Measurements from ENCODE around the gene ORAI3. TPM values are rescaled to one million over a fixed set of nuclear protein-coding genes. Genes with fewer than 3 reads are reported as not detected.

Gene ORAI3
- total RNA-seq, 1 experiment from 2014 or later: 10.8 TPM

DNA sequence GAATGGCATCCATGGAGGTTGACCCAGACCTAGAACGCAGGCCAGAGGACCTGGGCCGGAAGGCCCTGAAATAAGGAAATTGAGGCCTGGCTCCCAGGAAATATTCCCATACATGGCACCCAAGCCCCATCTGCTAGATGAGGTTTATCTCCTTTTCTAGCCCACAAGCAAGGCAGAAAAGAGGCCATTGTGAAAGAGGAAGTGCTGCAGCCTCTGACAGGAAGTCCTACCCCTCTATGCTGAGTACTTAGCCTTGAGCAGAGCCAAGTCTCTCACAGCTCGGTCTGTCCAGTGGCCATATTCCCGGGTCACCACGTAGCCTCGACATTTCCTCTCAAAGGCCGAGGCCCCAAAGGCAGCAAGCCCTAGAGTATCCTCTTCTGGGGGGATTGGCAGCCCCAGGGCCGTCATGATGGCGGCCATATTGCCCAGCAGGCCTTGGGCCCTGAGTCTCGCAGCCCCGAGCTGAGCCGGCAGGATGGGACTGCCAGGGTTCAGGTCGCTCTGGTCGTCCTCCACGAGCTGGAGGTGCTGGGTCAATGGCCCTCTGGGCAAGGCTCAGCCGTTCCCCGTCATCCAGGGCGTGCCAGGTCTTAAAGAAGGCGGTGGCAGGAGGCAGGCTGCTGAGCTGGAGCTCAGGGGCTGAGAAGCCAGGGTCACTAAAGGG, 44.6 kb upstream of the ORAI3 start:
- Mint-ChIP-seq H3K27ac (no peak overlapping the region), H3K4me1 (peaks cover 9% of the 10 kb centered on the region), H3K4me3 (no peak overlapping the region), H3K9me3 (peaks cover 3% of the 10 kb centered on the region; the same call in 1 of the 2 replicates), H3K36me3 (no peaks in the 10 kb centered on the region), H3K27me3 (ENCODE audit: low read depth) (peaks cover 20% of the 10 kb centered on the region)
- TF ChIP-seq, protein P1, sequence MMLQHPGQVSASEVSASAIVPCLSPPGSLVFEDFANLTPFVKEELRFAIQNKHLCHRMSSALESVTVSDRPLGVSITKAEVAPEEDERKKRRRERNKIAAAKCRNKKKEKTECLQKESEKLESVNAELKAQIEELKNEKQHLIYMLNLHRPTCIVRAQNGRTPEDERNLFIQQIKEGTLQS (CRISPR knock-in tag; conservative IDR thresholded peaks at IDR 0.05): no peak
- TF ChIP-seq ELF4 (CRISPR knock-in tag; IDR thresholded peaks at IDR 0.05; ENCODE audit: low read depth): no peak
- TF ChIP-seq, protein P2, sequence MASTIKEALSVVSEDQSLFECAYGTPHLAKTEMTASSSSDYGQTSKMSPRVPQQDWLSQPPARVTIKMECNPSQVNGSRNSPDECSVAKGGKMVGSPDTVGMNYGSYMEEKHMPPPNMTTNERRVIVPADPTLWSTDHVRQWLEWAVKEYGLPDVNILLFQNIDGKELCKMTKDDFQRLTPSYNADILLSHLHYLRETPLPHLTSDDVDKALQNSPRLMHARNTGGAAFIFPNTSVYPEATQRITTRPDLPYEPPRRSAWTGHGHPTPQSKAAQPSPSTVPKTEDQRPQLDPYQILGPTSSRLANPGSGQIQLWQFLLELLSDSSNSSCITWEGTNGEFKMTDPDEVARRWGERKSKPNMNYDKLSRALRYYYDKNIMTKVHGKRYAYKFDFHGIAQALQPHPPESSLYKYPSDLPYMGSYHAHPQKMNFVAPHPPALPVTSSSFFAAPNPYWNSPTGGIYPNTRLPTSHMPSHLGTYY (CRISPR knock-in tag; IDR thresholded peaks at IDR 0.05): no peak
- no peak for TF ChIP-seq CTCF (IDR thresholded peaks at IDR 0.05)
- TF ChIP-seq EMX1 (CRISPR knock-in tag; IDR thresholded peaks at IDR 0.05): no peak
- no peak for TF ChIP-seq FOXP4 (CRISPR knock-in tag; IDR thresholded peaks at IDR 0.05)
- TF ChIP-seq IRF2 (CRISPR knock-in tag; IDR thresholded peaks at IDR 0.05; ENCODE audit: borderline replicate concordance, low read depth): no peak
- TF ChIP-seq ZNF512 (CRISPR knock-in tag; IDR thresholded peaks at IDR 0.05; ENCODE audit: borderline replicate concordance): no peak
- no peak for TF ChIP-seq FOXJ3 (CRISPR knock-in tag; IDR thresholded peaks at IDR 0.05; ENCODE audit: borderline replicate concordance)
- no peak for TF ChIP-seq NFATC4 (CRISPR knock-in tag; IDR thresholded peaks at IDR 0.05)
- no peak for TF ChIP-seq SMAD4 (CRISPR knock-in tag; IDR thresholded peaks at IDR 0.05)
- TF ChIP-seq TEAD1 (CRISPR knock-in tag; IDR thresholded peaks at IDR 0.05): no peak
- no peak for TF ChIP-seq GTF2I (CRISPR knock-in tag; conservative IDR thresholded peaks at IDR 0.05)
- TF ChIP-seq FOXP1 (CRISPR knock-in tag; IDR thresholded peaks at IDR 0.05; ENCODE audit: borderline replicate concordance): no peak
- no peak for TF ChIP-seq RORB (CRISPR knock-in tag; IDR thresholded peaks at IDR 0.05)
- TF ChIP-seq CBFB (CRISPR knock-in tag; IDR thresholded peaks at IDR 0.05; ENCODE audit: low read depth): no peak
- TF ChIP-seq PREB (CRISPR knock-in tag; IDR thresholded peaks at IDR 0.05; ENCODE audit: borderline replicate concordance): no peak
- TF ChIP-seq E2F5 (CRISPR knock-in tag; IDR thresholded peaks at IDR 0.05): no peak
- TF ChIP-seq USF2 (CRISPR knock-in tag; IDR thresholded peaks at IDR 0.05): no peak
- CTCF ChIA-PET: interaction anchor here (5.1 kb wide), 1 partner anchor 59 kb away, joined by 95 read pairs; no protein-coding TSS in a partner anchor
- DNase-seq (ENCODE audit: low spot score) (no peak), ATAC-seq (no peak)
- POLR2A ChIA-PET: no interaction called here

All from WTC11 (cell line).